ENCODE results near the gene GLUL.

The GLUL gene

DNA sequence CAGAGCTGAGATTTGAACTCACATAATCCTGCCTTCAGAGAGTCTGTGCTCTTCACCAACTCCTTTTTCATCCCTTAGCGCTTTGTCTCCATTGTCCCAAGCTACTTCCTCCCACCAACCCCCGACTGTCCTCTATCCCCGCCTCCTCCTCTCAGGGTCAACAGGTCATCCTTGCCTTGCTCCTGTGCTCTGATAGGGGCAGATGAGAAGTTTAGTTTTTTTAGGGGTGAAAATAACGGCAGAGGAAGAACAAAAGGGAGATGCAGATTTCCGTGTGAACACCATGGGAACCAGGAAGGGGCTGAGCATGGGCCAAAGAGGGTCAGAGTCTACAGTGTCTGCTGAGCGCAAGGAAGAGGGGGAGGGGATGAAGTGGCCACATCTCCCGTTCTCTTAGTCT, 31.9 kb downstream of the GLUL start:
- POLR2A ChIA-PET: no interaction called here
- TF ChIP-seq, protein P1, sequence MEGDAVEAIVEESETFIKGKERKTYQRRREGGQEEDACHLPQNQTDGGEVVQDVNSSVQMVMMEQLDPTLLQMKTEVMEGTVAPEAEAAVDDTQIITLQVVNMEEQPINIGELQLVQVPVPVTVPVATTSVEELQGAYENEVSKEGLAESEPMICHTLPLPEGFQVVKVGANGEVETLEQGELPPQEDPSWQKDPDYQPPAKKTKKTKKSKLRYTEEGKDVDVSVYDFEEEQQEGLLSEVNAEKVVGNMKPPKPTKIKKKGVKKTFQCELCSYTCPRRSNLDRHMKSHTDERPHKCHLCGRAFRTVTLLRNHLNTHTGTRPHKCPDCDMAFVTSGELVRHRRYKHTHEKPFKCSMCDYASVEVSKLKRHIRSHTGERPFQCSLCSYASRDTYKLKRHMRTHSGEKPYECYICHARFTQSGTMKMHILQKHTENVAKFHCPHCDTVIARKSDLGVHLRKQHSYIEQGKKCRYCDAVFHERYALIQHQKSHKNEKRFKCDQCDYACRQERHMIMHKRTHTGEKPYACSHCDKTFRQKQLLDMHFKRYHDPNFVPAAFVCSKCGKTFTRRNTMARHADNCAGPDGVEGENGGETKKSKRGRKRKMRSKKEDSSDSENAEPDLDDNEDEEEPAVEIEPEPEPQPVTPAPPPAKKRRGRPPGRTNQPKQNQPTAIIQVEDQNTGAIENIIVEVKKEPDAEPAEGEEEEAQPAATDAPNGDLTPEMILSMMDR (IDR thresholded peaks at IDR 0.05; ENCODE audit: control extremely low read depth, extremely low read depth, low read depth, missing control alignments): no peak
- no peak for DNase-seq (ENCODE audit: extremely low spot score)
- CTCF ChIA-PET: no interaction called here

DNA sequence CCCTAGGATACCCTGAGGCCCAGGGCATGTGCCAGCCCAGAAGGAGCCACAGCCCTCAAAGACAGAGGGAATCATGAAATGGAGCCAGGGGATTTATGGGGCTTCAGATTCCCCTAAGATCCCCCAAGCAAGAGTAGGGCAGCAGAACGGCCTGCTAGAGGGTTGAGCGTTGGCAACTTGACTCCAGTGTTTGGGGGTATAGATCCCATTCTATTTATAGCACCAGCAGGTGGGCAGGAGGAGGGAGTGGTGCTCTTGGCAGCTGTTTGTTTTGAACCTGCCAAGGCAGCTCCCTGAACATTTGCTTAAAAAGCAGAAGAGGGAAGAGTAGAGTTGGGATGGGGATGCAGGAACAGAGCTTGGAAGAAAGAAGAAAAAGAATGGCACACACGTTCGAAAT, 33.7 kb downstream of the GLUL start:
- DNase-seq (ENCODE audit: extremely low spot score): no peak
- CTCF ChIA-PET: no interaction called here
- POLR2A ChIA-PET: no interaction called here
- TF ChIP-seq, protein P1 (IDR thresholded peaks at IDR 0.05; ENCODE audit: control extremely low read depth, extremely low read depth, low read depth, missing control alignments): no peak

DNA sequence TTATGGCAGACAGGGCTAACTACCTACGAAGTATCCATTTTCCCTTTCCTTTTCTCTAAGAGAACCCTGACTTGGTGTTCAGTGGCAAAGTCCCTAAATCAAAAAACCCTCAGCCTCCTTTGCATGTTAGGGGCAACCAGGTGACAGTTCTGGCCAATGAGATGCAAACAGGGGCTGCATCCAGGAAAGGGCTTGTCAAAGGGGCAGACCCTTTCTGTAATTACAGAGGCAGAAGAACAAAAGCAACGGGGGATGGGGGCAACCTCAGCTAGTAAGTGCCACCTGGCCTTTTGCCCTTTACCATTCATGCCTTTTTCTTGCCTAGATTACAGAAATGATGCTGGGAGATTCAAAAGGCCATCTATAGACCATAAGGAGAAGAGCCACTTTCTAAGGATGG, 34.4 kb downstream of the GLUL start:
- ChIA-PET CTCF (no interaction called here), POLR2A (no interaction called here)
- TF ChIP-seq, protein P1 (IDR thresholded peaks at IDR 0.05; ENCODE audit: control extremely low read depth, extremely low read depth, low read depth, missing control alignments): no peak
- DNase-seq (ENCODE audit: extremely low spot score): no peak

DNA sequence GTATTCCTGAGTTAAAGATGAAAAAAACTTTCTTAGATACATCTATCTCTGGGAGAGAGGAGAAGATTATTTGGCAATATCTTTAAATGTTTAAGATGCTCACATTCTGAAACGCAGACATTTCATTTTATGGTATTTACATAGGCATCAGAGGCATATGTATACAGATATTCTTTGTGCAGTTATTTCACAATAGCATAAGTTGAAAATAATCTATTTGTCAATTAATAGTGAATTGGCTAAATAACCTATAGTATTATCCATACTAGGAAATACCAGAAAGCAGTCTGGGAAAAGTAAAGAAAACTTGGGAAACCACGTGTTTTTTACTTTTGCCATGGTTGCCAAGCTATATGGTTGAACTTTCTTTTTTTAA, 35.9 kb downstream of the GLUL start:
- ChIA-PET CTCF (no interaction called here), POLR2A (no interaction called here)
- DNase-seq (ENCODE audit: extremely low spot score): no peak
- TF ChIP-seq, protein P1 (IDR thresholded peaks at IDR 0.05; ENCODE audit: control extremely low read depth, extremely low read depth, low read depth, missing control alignments): no peak

DNA sequence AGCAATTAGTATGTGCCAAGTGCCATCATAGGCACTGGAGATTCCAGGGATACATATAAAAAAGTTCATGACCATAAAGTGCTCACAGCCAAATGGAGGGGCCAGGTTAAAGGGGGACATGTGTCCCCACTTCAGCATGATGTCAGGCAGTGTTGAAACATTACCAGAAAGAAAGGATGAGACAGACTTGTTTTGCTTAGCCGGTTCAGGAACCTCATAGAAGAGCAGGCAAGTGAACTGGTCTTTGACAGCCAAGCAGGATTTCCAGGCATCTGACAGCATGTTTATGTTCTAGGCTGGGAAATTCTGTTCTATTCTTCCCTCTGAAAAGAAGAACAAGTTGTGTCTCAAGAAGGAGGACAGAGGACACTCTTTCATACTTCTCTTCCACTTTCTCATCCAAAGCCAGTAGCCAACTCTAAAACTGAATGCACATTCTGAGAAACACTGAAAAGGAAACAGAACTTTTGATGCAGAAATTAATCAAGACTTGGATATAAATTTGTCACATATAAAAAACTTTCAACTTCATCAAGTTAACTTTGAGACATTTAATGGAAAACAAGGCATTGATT, 39.7 kb downstream of the GLUL start:
- TF ChIP-seq, protein P1 (IDR thresholded peaks at IDR 0.05; ENCODE audit: control extremely low read depth, extremely low read depth, low read depth, missing control alignments): no peak
- POLR2A ChIA-PET: no interaction called here
- CTCF ChIA-PET: no interaction called here
- DNase-seq (ENCODE audit: extremely low spot score): no peak

DNA sequence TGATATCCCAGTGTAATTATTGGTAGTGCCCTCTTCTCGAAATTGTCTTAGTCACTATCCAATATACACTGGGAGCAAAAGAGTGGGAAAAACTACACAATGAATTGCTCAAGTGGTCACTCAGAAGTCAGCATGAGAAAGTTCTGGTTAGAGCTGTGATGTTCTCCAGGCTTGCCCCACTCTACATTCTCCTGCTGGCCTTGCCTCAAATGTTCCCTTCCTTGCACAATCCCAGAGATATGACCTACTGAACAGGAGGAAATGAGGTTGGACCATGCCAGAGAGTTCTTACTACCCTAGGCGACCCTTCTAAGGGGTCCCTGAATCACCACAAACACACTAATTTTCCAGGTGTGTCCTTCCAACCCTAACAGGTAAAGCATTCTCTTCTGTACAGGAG, 40.8 kb downstream of the GLUL start:
- TF ChIP-seq, protein P1 (IDR thresholded peaks at IDR 0.05; ENCODE audit: control extremely low read depth, extremely low read depth, low read depth, missing control alignments): no peak
- DNase-seq (ENCODE audit: extremely low spot score): no peak
- POLR2A ChIA-PET: no interaction called here
- CTCF ChIA-PET: no interaction called here

Measured in GM10248 (cell line).